HFF-Myc (cell line): ENCODE results near the gene BRD1.
A peak's percentile ranks its signal among the peaks of the same experiment; 100 is the strongest.
"Not testable (repeated sequence)": the region's sequence is repeated elsewhere in the genome, so short reads cannot be mapped to it uniquely, and the experiment has no call there.

Experiments used
- DNase-seq: peaks from one replicate; pipeline ENCODE4 v3.0.0-alpha.2; 2011; ENCODE audit warnings: low read depth; ENCODE audit errors: extremely low read depth
- H3K4me3 ChIP-seq: replicated peaks from 2 replicates; pipeline ENCODE4 v1.5.1; 2011; ENCODE audit warnings: low read depth, mild to moderate bottlenecking, control low read depth, low read length
- CTCF ChIP-seq: IDR thresholded peaks from 2 replicates; pipeline ENCODE4 v1.5.1; 2012; ENCODE audit warnings: mild to moderate bottlenecking, low read depth, low read length, control low read depth; ENCODE audit errors: missing control alignments

The BRD1 gene

GRCh38 chr22:49824936-49825335, 2.7 kb downstream of the BRD1 start:
- peak overlapping the region; percentile 74 for H3K4me3 ChIP-seq
- no peak for DNase-seq
- no peak for TF ChIP-seq CTCF

GRCh38 chr22:49824185-49824925, 3.3 kb downstream of the BRD1 start:
- peak overlapping the region; percentile 74; the same call in 1 of the 2 replicates for H3K4me3 ChIP-seq
- no peak for TF ChIP-seq CTCF

GRCh38 chr22:49823289-49824045, 4.2 kb downstream of the BRD1 start:
- TF ChIP-seq CTCF: no peak
- no peak for DNase-seq
- H3K4me3 ChIP-seq: no peak overlapping the region

More at GRCh38 chr22:49824185-49824925, 3.3 kb downstream of the BRD1 start:
- no peak for DNase-seq

GRCh38 chr22:49821741-49822140, 5.9 kb downstream of the BRD1 start:
- not testable (repeated sequence) for H3K4me3 ChIP-seq, DNase-seq

- H3K4me3 ChIP-seq: no peak overlapping the region
- no peak for DNase-seq
- TF ChIP-seq CTCF: no peak
These were observed 6.7 kb downstream of the BRD1 start for GRCh38 chr22:49820984-49821383.

- H3K4me3 ChIP-seq: no peak overlapping the region
- DNase-seq: no peak
- TF ChIP-seq CTCF: no peak
These were observed 10.3 kb downstream of the BRD1 start for GRCh38 chr22:49817359-49817758.

GRCh38 chr22:49815641-49816091, 12.0 kb downstream of the BRD1 start:
- DNase-seq: no peak
- TF ChIP-seq CTCF: no peak

More at GRCh38 chr22:49815641-49816091, 12.0 kb downstream of the BRD1 start:
- H3K4me3 ChIP-seq: no peak overlapping the region
